ENCODE results near the gene SNTB2.
"Not testable (repeated sequence)": the region's sequence is repeated elsewhere in the genome, so short reads cannot be mapped to it uniquely, and the experiment has no call there.

Gene SNTB2

GRCh38 chr16:69186642-69187445, at the start of gene SNTB2:
SNTB2 (plus strand) TSS chr16:69187164; CDS start chr16:69187167, 3 bp downstream.
- DNase-seq = peak; percentile 84

DNA sequence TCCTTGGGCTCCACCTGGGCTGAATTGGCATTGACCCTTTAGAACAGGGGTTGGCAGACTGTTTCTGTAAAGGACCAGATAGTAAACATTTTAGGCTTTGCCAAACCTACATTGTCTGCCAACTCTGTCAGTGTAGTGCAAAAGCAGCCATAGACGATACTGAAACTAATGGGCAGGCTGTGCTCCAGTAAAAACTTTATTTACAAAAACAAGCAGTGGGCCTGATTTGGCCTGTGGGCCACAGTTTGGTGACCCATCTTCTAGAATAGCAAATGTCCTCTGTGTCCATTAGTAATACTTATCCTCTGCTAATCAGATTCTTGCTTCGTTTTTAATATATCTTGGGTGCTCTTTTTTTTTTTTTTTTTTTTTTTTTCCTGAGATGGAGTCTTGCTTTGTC, 48.4 kb upstream of the SNTB2 start:
- DNase-seq = no peak

DNA sequence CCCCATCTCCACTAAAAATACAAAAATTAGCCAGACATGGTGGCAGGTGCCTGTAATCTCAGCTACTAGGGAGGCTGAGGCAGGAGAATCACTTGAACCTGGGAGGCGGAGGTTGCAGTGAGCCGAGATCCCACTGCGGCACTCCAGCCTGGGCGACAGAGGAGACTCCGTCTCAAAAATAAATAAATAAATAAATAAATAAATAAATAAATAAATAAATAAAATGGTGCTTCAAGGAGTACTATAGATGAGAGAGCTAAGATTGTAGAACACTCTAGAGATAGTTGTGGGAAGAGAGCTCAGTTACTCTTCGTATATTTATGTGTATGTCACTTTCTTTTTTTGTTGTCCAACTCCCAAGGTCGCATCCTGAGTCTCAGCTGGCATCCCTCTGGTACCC, 47.5 kb upstream of the SNTB2 start:
- not testable (repeated sequence) for DNase-seq

- DNase-seq = no peak
Observed at GRCh38 chr16:69141014-69141413, 46.0 kb upstream of the SNTB2 start.

DNA sequence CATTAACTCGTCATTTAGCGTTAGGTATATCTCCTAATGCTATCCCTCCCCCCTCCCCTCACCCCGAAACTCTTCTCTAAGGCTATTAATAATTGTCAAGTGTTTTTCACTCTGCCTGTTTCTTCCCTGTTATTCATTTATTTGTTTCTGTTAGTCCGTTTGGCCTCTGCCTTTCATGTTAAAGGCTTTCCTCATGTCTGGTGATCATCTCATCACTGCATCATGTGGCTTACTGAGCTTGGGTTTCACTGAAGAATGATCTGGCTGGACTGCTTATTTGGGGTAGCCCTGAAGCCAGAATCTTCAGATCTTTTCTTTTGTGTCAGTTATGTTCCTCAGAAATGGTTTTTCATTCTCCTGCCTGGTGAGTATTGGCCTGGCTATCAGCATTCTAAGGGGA, 45.0 kb upstream of the SNTB2 start:
- no peak for DNase-seq

DNA sequence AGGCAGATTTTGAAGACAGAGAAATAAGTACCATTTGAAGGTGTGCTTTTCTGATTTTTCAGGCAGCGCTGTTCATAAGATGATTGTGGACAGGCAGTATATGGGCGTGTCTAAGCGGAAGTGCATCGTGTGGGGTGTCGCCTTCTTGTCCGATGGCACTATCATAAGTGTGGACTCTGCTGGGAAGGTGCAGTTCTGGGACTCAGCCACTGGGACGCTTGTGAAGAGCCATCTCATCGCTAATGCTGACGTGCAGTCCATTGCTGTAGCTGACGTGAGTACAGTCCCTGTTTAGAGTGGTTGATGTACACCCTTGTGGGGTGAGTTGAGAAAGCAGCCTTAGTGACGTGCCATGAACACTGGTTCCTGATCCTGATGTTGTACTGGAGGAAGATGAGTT, 43.8 kb upstream of the SNTB2 start:
- no peak for DNase-seq

GRCh38 chr16:69145658-69146057, 41.3 kb upstream of the SNTB2 start:
- DNase-seq = no peak

DNA sequence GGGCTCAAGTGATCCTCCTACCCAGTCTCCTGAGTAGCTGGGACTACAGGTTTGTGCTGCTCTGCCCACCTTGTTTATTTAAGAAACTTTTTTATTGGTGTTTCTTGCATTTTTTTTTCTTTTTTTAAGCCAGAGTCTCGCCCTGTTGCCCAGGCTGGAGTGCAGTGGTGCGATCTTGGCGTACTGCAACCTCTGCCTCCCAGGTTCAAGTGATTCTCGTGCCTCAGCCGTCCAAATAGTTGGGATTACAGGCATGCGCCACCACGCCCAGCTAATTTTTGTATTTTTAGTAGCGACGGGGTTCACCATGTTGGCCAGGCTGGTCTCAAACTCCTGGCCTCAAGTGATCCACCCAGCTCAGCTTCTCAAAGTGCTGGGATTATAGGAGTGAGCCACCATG, 37.3 kb upstream of the SNTB2 start:
- not testable (repeated sequence) for DNase-seq

GRCh38 chr16:69150146-69150865, 36.7 kb upstream of the SNTB2 start:
- DNase-seq = peak; percentile 19

- no peak for DNase-seq
Observed at GRCh38 chr16:69157196-69157595, 29.8 kb upstream of the SNTB2 start.

- DNase-seq = no peak
Observed at GRCh38 chr16:69160192-69160591, 26.8 kb upstream of the SNTB2 start.

- DNase-seq = no peak
Observed at GRCh38 chr16:69165584-69165983, 21.4 kb upstream of the SNTB2 start.

- DNase-seq = no peak
Observed at GRCh38 chr16:69166221-69166833, 20.6 kb upstream of the SNTB2 start.

DNA sequence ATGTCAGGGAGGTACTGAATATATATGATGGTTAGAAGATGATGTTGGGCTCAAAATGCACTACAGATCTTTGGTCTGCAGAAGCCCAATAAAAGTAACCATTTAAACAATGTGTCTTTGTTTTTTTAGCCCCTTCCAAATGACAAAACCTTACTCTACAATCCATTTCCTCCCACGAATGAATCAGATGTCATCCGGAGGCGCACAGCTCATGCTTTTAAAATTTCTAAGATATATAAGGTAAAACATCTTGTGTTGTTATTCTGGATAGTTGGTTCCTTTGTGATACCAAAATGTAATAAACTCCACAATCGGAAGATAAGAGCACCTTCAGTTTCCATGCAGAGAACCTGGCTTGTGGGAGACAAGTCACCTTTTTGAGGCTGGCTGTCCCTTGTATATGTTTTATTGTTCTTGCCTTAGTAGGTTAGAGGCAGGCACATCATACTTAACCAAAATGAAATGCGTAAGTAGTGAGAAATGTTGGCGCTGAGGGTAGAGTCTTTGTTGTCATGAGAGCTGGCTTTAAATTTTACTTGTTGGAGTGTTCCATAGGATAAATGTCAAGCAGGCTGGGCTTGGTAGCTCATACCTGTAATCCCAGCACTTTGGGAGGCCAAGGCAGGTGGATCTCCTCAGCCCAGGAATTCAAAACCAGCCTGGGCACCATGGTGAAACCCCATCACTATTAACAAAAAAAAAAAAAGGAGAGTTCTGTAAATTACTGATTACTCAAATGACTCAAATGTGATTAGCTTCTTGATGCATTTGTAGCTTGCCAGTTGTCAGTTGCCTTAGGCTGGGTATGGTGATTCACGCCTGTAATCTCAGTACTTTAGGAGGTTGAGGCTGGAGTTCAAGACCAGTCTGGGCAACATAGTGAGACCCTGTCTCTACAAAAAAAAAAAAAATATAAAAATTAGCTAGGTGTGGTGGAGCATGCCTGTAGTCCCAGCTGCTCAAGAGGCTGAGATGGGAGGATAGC, 19.7 kb upstream of the SNTB2 start:
- DNase-seq = no peak

DNA sequence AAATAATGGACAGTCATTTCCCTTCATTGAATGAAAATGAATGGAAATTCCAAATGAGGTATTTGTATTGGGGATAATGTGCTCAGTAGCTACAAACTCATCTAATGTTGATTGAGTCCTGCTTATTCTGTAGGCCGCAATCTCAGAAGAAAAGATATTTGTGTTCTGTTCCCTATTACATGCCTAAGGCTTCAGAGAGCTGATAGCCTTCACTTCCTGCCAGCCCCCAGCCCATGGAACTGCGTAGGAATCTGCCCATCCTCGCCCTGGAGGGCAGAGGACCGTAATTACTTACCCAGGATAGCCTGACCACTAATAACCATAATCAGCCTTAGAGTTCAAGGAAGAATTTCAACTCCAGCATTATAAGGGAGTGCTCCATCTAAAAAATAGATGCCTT, 17.9 kb upstream of the SNTB2 start:
- no peak for DNase-seq

GRCh38 chr16:69169607-69170352, 17.2 kb upstream of the SNTB2 start:
- DNase-seq = no peak

DNA sequence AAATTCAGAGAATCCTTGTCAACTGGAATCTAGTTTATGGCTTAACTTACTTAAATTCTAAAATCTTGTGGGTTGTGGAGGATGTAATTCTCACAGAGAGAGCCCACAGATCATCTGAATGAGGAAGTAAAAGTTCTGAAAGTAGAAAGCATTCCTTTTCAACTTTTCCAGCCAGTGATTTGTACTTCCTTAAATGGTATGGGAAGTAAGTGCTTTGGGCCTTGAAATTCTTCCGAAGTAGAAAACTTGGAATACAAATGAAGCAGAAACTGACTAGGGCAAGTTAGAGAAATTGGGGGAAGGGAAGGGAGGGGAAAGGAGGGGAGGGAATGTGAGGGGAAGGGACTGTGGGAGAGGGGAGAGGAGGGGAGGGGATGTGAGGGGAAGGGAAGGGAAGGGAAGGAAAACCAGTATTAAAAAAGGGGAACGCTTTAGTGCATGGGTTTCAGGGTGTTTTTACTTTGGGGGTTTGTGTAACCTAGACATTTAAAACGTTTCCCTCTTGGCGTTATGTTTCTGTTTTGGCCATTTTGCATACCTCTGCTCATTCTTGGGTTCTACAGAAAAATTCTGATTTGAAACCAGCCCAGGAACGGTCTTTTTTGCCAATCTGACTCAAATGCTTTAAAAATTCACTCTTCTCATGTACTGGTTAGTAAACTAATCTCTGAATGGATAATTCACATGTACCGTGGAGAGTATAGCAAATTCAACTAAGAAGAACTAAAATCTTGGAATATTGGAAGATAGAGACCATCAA, 15.5 kb upstream of the SNTB2 start:
- DNase-seq = no peak

DNA sequence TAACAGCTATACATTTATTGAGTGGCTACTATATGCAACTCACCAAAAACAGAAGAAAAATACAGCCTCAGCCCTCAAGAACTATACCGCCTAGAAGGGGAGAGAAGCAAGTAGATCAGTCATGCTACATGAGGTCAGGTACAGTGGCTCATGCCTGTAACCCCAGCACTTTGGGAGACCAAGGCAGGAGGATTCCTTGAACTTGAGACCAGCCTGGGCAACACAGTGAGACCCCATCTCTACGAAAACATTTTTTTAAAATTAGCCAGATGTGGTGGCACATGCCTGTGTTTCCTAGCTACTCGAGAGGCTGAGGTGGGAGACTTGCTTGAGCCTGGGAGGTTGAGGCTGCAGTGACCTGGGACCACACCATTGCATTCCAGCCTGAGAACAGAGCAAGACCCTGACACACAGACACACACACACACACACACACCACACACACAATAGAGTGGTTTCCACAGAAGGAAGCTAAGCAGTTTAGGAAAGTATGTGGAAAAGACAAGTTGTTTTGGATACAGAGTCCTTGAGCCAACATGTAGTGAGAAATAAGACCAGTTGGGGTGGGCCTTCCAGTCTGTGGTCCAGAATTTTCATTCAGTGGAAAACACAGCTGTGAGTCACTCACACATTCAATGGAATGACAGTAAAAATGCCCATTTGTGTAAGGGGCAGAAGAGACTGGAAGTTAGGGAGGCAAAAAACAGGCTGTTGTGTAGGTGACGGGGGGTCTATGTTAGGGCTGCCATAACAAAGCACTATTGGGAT, 10.7 kb upstream of the SNTB2 start:
- no peak for DNase-seq

GRCh38 chr16:69179328-69180010, 7.5 kb upstream of the SNTB2 start:
- peak; percentile 22 for DNase-seq

GRCh38 chr16:69180011-69180338, 7.0 kb upstream of the SNTB2 start:
- DNase-seq = no peak
